Type B pancreatic cell (in vitro differentiated cells): ENCODE measurements around the gene CACNA1G. TPM values are rescaled to one million over a fixed set of nuclear protein-coding genes. Genes with fewer than 3 reads are reported as not detected.
A peak's percentile ranks its signal among the peaks of the same experiment; 100 is the strongest.

Experiments
- DNase-seq: peaks from one replicate; pipeline ENCODE4 v3.0.0; 2021; ENCODE audit warnings: mixed read lengths; ENCODE audit not compliant: unreplicated experiment; ENCODE audit errors: extremely low spot score
- H3K27ac Mint-ChIP-seq: 2 replicates; pipeline ENCODE4 v1.8.0; 2021; ENCODE audit warnings: mild to moderate bottlenecking, mixed read lengths
- H3K27me3 Mint-ChIP-seq: 2 replicates; pipeline ENCODE4 v1.8.0; 2021; ENCODE audit warnings: mixed read lengths
- H3K36me3 Mint-ChIP-seq: 2 replicates; pipeline ENCODE4 v1.8.0; 2021; ENCODE audit warnings: mixed read lengths
- H3K4me1 Mint-ChIP-seq: one replicate; pipeline ENCODE4 v1.8.0; 2021; ENCODE audit warnings: mixed read lengths; ENCODE audit not compliant: unreplicated experiment
- H3K4me3 Mint-ChIP-seq: 2 replicates; pipeline ENCODE4 v1.8.0; 2021; ENCODE audit warnings: mild to moderate bottlenecking, mixed read lengths
- H3K9me3 Mint-ChIP-seq: 2 replicates; pipeline ENCODE4 v1.8.0; 2021; ENCODE audit warnings: mixed read lengths
- total RNA-seq: library from RNA; stranded (reverse); gene quantifications from 2 replicates; pipeline ENCODE4 v1.2.1, GENCODE V29; 2021; ENCODE audit warnings: low replicate concordance
- TF ChIP-seq, protein P1 (sequence below): fragments of 200-600 bp; sonication (generic); conservative IDR thresholded peaks from 2 replicates; pipeline ENCODE4 v1.5.0; 2021; ENCODE audit warnings: antibody characterized with exemption, mild to moderate bottlenecking

The CACNA1G gene
- total RNA-seq, 1 donor from 2014 or later, result 27.8 TPM

DNA sequence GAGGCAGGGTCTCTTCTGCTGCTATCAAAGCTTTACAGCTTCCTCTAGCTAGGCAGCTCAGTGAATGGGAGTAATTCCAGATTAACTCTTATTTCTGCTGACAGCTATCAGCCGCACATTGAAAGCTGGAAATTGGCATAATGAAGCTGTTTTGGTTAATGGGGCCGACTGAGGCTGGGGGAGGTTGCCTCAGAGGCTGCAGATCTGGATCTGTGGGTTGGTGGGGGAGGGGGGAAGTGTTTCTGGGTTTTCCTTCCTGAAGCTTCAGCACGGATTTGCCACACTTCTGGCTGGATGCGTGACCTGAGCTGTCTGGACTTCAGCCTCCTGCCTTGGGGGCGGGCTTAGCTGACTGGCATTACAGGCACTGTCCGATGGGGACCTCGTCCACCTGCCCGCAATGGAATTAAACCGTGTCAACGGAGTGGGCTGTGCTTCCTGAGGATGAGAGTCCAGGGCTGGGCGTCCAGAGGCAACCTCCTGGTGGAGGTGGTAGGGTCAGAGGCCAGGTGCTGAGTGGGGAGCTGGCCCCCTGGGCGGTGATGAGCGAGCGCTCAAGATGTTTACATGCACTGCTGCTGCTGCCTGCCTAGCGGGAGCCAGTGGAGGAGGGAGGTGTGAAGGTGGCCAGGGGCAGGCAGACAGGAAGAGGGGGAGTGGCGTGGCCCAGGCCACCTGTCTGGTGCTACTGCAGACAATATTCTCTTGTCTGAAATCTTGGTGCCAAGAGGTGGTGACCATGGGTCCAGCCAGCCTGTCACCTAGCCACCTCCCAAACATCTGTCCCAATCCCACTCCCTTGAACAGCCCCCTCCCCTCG, 67.5 kb downstream of the CACNA1G start:
- Mint-ChIP-seq H3K9me3 (no peaks in the 10 kb centered on the region), H3K27me3 (peaks cover 33% of the 10 kb centered on the region), H3K4me1 (peaks cover 37% of the 10 kb centered on the region), H3K27ac (peak overlapping the region; percentile 77), H3K36me3 (no peaks in the 10 kb centered on the region), H3K4me3 (peak overlapping the region; percentile 59)
- TF ChIP-seq, protein P1, sequence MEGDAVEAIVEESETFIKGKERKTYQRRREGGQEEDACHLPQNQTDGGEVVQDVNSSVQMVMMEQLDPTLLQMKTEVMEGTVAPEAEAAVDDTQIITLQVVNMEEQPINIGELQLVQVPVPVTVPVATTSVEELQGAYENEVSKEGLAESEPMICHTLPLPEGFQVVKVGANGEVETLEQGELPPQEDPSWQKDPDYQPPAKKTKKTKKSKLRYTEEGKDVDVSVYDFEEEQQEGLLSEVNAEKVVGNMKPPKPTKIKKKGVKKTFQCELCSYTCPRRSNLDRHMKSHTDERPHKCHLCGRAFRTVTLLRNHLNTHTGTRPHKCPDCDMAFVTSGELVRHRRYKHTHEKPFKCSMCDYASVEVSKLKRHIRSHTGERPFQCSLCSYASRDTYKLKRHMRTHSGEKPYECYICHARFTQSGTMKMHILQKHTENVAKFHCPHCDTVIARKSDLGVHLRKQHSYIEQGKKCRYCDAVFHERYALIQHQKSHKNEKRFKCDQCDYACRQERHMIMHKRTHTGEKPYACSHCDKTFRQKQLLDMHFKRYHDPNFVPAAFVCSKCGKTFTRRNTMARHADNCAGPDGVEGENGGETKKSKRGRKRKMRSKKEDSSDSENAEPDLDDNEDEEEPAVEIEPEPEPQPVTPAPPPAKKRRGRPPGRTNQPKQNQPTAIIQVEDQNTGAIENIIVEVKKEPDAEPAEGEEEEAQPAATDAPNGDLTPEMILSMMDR, result no peak
- no peak for DNase-seq

DNA sequence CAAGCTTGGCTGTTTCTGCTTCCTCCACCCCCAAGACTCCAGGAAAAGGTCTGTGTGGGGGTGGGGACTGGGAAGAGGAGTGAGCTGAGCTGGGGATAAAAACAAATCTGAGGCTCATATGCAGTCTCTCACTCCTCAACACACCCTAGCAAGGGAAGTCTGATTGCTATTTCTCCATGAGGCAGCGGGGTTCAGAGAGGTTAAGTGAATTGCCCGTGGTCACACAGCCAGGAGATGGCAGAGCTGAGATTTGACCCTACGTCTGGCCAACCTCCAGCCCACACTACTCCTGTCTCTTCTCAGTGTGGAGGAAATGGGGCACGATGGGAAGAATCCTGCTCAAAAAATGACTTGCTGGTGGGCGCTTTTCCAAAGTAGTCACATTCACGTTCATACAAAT, 69.4 kb downstream of the CACNA1G start:
- Mint-ChIP-seq H3K4me3 (no peak overlapping the region), H3K9me3 (no peaks in the 10 kb centered on the region)

DNA sequence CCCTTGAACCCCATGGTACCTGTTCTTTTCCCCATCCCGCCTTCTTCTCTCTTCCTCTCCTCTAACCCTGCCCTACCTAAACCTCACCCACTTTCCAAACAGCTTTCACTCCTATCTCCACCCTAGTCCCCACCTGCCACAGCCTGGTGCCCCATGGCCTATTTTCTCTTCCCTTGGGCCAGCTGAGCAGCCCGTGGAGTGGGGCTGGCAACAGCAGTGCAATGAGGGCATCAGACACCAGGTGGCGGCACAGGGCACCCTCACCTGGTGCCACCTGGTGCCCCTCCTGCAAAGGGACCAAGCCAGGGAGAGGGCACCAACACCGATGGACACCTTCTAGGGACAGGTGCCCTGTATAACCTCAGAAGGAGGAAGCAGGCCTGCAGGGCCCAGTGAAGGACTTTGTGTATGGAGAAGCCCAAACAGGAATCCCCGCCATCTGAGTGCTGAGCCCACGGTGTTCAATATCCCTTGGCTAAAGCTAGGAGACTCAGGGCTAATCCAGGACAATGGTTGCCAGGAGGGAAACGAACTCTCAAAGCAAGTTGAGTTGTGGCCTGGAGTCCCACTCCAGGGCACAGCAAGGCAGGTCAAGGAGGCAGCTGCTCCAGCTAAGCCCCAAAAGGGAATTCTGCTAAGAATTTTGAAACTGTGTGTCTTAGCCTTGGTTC, 70.1 kb downstream of the CACNA1G start:
- H3K27ac Mint-ChIP-seq, result no peak overlapping the region
- DNase-seq, result no peak
- H3K36me3 Mint-ChIP-seq, result no peaks in the 10 kb centered on the region
- H3K4me1 Mint-ChIP-seq, result peaks cover 34% of the 10 kb centered on the region
- no peaks in the 10 kb centered on the region for H3K9me3 Mint-ChIP-seq
- TF ChIP-seq, protein P1, result peak; percentile 73
- peaks cover 55% of the 10 kb centered on the region for H3K27me3 Mint-ChIP-seq
- no peak overlapping the region for H3K4me3 Mint-ChIP-seq

More for the DNA sequence above, 69.4 kb downstream of the CACNA1G start:
- Mint-ChIP-seq H3K36me3 (no peaks in the 10 kb centered on the region), H3K4me1 (peaks cover 41% of the 10 kb centered on the region), H3K27ac (no peak overlapping the region), H3K27me3 (peaks cover 48% of the 10 kb centered on the region)
- TF ChIP-seq, protein P1, result no peak
- no peak for DNase-seq

DNA sequence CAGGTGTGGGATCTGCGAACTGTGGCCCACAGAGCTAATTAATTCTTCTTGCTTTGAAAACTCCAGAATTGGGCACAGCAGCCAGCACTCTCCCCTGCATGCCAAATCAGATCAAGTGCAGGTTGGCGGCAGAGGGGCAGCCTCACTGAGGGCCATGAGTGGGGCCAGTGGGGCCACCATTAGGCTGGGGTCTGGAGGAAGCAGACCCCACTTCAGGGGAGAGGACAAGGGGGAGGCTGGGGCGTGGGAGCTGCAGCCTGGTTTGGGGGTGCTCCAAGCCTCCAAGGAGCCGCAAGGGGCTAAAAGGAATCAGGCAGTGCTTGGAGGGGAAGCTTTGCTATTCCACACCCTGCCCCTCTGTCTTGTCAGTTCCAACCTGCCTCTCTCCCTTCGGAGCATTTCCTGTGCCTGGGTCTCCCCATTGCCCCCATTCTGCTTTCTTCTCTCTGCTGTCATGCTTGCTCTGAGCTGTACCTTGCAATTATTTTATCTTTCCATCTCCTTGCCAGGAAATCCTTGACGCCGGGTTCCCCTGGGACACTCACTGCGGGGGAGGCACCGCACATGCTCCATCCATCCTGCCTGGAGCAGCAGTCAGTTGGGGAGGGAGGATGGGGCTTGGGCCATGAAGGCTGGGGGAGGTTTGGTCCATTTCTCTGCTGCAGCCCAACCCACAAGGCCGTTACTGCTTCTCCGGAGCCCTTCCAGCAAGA, 70.8 kb downstream of the CACNA1G start:
- TF ChIP-seq, protein P1, result no peak
- Mint-ChIP-seq H3K4me3 (peak overlapping the region; percentile 49), H3K27ac (no peak overlapping the region), H3K27me3 (peaks cover 62% of the 10 kb centered on the region), H3K4me1 (peaks cover 34% of the 10 kb centered on the region), H3K9me3 (no peaks in the 10 kb centered on the region), H3K36me3 (no peaks in the 10 kb centered on the region)
- no peak for DNase-seq

DNA sequence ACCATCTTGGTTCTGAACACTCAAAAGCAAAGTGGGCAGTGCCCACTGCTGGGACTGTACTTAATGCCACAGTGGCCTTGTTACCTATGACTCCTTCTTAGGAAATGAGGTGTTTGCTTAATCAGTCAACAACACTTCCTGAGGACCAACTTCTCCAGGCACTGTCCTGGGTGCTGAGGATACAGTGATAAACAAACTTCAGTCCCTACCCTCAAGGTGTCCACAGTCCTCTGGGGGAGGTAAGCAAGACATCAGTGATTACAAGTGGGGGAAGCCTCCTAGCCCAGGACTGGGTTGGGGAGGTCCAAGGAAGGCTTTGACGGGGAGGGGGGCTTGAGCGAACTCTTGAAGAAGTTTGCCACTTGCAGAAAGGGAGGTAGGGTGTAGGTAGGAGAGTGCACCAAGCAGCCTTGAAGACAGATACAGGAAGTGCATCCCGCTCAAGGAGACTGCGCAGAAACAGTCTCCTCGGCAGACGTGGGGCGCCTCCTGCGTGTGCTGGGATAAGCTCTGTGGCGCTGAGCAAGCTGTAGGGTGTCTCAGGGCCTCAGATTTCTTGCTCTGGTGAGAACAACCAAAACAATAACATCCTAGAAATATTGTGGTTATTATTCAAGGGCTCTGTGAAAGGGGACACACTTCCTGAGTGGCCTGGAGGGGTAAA, 71.5 kb downstream of the CACNA1G start:
- no peak for DNase-seq
- Mint-ChIP-seq H3K27me3 (peaks cover 69% of the 10 kb centered on the region), H3K27ac (no peak overlapping the region), H3K9me3 (no peaks in the 10 kb centered on the region), H3K4me3 (peak overlapping the region; percentile 24), H3K36me3 (no peaks in the 10 kb centered on the region), H3K4me1 (peaks cover 34% of the 10 kb centered on the region)
- TF ChIP-seq, protein P1, result no peak
